ENCODE results near the gene FXYD6.

DNA sequence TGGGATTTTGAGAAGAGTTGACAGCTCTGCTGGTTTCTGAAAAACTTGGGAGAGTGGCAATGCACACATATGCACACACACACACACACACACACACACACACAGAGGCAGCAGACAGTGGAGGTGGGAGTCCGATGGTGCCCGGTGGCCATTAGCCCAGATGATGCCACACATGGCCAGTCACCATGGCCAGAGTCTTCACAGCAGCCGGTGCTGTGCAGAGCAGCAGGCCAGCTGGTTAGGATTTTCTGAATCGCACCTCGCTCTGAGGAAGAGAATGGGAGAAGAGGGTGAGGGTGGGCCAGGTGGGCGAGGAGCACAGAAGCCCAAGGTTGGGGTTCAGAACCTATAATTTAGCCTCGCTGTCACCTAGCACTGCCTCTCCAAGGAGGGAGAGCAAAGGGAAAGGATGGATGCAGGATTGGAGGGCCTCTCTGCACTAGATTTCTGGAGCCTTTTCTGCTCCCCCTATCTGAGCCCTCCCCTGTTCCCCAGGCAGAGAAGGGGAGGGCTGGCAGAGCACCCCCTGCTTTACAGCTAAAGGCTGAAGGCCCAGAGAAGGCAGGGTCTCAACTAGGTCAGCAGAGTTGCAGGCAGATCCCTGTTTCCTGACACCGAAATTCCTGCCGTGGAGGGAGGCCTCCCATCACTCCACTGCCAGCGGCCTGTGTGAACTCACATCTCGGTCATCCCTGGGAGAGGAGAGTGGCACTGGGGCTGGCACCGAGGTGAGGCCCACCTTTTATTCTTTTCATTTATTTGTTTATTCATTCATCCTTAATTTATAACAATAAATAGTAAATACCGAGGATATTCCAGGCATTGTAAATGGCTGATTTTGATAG lies 25.8 kb upstream of the FXYD6 start:
- TF ChIP-seq POLR2A (IDR thresholded peaks at IDR 0.05; ENCODE audit: low read length) (no peak), GATA1 (IDR thresholded peaks at IDR 0.05; ENCODE audit: low read depth, low read length) (no peak)

Measured in erythroblast (primary cell).